IPS-NIHi7 (cell line): ENCODE results near the gene ESF1.
"Not testable (repeated sequence)": the region's sequence is repeated elsewhere in the genome, so short reads cannot be mapped to it uniquely, and the experiment has no call there.

Experiments used
- DNase-seq: peaks from one replicate; pipeline ENCODE4 v3.0.0; 2012; ENCODE audit warnings: mixed read lengths; ENCODE audit errors: extremely low spot score

ESF1 gene

DNA sequence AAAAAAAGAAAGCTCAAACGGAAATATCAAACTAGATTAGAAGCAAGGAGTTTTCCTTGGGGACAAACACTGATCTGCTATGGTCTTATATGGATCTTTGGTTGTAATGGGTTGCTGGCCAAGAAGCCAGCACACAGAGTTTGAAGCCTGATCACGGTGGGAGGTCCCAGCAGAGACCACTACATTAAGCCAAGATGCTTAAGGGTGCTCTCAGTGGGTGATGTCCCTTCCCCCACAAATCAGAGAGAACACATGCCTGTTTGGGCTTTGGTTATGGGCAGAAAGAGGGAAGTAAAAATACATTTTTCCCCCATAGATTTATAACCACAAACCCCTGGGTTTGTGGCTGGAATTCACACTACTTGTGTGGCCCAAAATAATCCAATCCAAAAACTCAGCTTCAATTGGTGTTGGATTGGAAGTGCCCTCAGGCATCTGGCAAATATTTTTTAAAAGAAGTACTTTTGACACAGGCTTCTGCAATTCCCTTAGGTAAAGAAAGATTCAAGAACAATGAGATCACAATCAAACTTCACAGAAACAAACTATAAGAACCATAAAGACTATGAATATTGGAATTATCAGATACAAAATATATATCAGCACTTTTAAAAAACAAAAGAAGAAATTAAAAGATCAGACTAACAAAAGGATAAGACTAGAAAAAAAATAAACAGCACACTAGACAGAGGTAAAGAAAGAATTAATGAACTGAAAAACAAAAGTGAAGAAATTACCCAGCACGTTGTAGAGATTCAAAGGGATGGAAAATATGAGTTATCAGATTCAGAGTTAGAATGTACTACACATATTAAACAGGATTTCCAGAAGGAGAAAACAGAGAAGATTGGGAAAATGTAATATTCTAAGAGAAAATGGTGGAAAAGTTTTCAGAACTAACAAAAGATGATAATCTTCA is 44.7 kb downstream of the ESF1 start:
- no peak for DNase-seq

GRCh38 chr20:13738187-13738586 is 46.5 kb downstream of the ESF1 start:
- DNase-seq, result not testable (repeated sequence)

GRCh38 chr20:13736436-13737191 is 48.1 kb downstream of the ESF1 start:
- DNase-seq, result no peak

DNA sequence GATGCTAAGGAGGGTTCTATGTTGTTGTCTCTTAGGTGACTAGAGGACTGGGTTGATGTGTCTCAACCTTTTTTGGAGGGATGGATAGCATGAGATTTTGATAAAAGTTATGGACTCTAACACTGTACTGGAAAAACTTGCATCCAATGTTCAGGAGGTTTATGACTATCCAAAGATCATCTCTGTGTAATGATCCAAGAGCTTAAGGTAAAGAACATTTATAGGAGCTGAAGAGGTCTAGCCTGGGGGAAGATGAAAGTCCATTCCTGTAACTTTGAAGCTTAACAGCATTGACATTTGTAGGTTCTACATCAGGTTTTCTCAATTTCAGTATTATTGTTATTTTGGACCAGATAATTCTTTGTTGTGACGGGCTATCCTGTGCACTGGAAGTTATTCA is 48.9 kb downstream of the ESF1 start:
- DNase-seq, result no peak

DNA sequence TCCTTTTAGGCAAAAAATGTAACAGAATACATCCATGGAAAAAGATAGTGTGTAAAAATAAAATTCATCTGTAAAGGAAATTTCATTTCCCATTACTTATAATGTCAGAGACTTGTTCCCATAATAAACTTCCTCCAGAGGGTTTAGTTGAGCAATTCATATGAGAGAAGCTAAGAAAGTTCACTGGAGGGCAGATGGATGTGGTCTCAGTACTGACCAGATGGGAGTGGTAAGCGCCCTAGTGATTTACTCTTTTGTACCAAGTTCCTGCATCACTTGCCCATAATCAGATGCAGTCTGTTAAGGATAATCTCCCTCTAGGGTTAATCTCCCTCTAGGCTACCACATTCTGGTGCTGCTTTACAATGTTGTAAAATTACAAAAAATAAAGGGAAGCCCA is 61.7 kb downstream of the ESF1 start:
- no peak for DNase-seq

- DNase-seq, result no peak
Measured at GRCh38 chr20:13718171-13718570, 66.5 kb downstream of the ESF1 start.

DNA sequence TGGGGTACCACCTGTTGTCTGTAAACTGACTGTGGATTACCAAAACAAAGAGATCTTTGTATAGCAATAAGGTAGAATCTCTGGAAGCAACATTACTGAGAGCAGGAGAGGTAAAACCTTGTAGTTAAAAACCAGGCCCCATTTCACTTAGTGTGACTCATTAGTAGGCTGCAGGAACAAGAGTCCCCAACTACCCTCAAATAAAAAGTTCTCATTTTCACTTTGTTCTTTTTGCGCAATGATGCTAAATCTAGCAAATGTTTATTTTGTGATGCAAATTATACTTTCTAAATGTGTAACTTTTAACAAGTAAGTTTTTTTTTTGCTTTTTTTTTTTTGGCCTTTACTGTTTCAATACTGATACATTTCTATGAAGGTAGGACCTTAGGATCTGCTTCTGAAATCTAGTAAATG is 67.1 kb downstream of the ESF1 start:
- DNase-seq, result no peak

DNA sequence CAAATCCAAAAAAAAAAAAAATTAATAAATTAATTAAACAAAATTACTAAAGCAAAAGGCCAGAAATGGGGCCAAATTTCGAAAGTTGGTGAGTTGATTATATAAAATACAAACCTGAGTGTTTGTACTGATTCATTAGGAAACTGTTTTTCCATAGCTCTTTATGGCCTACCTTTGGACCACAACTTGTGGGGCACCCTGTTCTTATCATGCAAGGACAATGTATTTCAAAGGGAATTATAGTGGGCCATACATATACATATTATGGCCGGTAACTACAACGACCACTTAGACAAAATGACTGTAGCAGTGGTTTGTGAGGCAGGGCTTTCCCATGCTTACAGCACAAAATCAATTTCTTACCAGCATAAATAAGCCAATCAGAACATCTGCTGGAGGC is 69.5 kb downstream of the ESF1 start:
- no peak for DNase-seq

DNA sequence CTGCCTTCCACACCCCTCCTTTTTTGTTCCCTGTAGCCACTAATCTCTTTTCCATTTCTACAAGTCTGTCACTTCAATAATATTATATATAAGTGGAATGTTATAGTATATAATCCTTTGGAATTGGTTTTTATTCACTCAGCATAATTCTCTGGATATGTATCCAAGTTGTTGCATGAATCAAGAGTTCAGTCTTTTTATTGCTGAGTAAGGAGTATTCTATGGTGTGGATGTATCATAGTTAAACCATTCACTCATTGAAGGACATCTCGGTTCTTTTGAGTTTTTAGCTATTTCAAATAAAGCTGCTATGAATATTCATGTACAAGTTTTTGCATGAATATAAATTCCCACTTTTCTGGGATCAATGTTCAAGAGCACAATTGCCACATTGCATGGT is 76.5 kb downstream of the ESF1 start:
- no peak for DNase-seq

DNA sequence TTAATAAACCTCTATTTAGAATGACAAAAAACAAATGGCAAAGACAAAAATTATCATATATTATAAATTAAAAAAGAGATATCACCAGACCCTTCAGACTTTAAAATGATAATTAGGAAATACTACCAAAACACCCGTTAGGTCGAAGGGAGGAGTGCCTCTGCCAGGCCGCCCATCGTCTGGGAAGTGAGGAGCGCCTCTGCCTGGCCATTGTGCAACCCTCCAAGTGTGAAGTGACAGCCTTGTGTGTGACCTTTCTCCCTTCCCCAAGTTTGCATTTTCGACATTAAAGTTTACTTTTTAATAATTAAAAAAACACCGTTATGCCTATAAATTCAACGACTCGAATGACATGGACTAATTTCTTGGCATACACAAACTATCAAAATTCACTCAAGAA is 81.5 kb downstream of the ESF1 start:
- peak; percentile 28 for DNase-seq

DNA sequence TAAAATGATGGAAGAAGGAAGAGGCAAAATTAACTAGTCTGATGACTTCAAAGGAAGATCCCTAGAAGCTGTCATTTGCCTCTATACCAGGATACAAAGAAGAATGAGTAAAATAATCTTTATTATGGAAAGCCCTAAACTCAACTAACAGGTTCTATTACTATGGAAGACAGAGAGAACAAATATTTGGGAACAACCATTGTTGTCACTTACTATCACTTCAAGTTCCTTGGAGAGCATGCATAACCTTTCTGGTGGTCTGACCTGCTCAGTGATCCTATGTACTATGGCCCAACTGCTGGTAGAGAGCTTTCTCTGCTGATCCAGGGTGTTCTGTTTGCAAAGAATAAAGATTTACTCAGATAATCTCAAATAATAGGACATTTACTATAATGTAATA is 83.2 kb downstream of the ESF1 start:
- no peak for DNase-seq

DNA sequence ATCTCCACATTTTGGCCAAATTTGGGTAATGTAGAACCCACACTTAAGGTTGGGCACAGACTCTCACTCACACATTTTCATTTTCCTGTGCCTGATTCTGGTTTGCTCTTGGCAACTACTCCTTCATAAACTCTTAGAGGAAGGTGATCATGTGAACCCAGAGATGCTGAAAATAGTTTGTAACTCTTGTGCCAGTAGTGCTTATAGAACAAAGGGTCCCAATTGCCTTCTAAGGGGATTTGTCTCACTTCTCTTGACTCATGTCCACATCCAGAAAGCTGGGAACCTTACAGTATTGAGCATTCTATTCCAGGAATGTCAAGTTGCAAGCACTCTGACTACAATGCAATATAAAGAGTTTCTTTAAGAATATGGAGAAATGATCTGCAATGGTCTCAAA is 84.0 kb downstream of the ESF1 start:
- DNase-seq, result no peak

GRCh38 chr20:13694420-13695150 is 90.1 kb downstream of the ESF1 start:
- DNase-seq, result no peak

- no peak for DNase-seq
Measured at GRCh38 chr20:13692802-13693736, 91.7 kb downstream of the ESF1 start.

GRCh38 chr20:13690943-13691342 is 93.8 kb downstream of the ESF1 start:
- no peak for DNase-seq

DNA sequence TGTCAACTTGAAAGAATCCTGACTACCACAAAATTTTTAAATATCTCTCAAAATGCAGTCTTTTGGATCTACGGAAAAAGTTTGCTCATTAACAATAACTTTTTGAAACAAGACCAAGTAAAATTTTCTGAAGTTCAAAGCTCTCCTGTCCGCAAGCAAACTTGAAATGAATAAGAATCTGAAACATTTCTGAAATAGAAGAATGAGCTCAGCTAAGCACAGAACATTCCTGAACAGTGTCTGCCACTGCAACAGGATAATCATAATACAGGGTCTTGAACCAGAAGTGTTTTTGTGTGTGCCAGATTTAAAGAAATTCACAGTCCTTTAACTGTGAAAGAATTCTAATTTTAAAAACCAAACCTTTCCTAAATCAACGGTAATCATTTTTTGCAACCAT is 96.9 kb downstream of the ESF1 start:
- DNase-seq, result no peak

DNA sequence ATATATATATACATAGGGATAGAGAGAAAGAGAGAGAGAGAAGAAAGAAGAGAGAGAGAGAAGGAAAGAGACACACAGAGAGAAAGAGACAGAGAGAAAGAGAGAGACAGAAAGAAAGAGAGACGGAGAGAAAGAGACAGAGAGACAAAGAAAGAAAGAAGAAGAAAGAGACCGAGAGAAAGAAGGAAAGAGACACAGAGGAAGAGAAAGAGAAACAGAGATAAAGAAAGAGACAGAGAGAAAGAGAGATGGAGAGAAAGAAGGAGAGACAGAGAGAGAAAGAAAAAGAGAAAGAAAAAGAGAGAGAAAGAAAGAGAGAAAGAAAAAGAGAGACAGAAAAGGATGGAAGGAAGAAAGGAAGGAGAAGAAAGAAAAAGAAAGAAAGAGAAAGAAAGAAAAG is 99.1 kb downstream of the ESF1 start:
- DNase-seq, result no peak

GRCh38 chr20:13684566-13685222 is 100.0 kb downstream of the ESF1 start:
- no peak for DNase-seq

GRCh38 chr20:13683833-13684232 is 100.9 kb downstream of the ESF1 start:
- peak; percentile 30 for DNase-seq

- no peak for DNase-seq
Measured at GRCh38 chr20:13681248-13682125, 103.2 kb downstream of the ESF1 start.
